Right cardiac atrium (tissue), 5 donors: ENCODE results near the gene ADGRE2. TPM values are rescaled to one million over a fixed set of nuclear protein-coding genes. Genes with fewer than 3 reads are reported as not detected.
"Not testable (repeated sequence)": the region's sequence is repeated elsewhere in the genome, so short reads cannot be mapped to it uniquely, and the experiment has no call there.

Source experiments
- ATAC-seq, 2 donors: fragments of 200-7000 bp; cut with Tn5 transposase; one replicate each; pipeline versions ENCODE4 v1.8.0 to v1.9.1; 2020; ENCODE audit warnings: moderate library complexity in 2 of 2, mild to moderate bottlenecking in 1 of 2
- DNase-seq, 3 donors: peaks; one replicate each; pipeline ENCODE4 v3.0.0-alpha.2; 2020
- H3K27ac ChIP-seq: one replicate; pipeline ENCODE4 v1.5.1; 2013; ENCODE audit warnings: mild to moderate bottlenecking, low read length, control low read depth, moderate library complexity
- H3K27me3 ChIP-seq: one replicate; pipeline ENCODE4 v1.6.1; 2013; ENCODE audit not compliant: control insufficient read depth, insufficient read depth
- H3K4me1 ChIP-seq: one replicate; pipeline ENCODE4 v1.6.1; 2013; ENCODE audit warnings: low read length; ENCODE audit not compliant: control insufficient read depth, insufficient read depth
- H3K4me3 ChIP-seq: one replicate; pipeline ENCODE4 v1.5.1; 2013; ENCODE audit warnings: low read length, control low read depth
- H3K9me3 ChIP-seq: one replicate; pipeline ENCODE4 v1.6.1; 2013; ENCODE audit warnings: low read length; ENCODE audit not compliant: control insufficient read depth
- WGBS: extraction: QIAGEN DNeasy Blood & Tissue Kit; methylation state at CpG from one replicate; pipeline ENCODE4 v1.1.7; 2013; 5-methylcytosine and 5-hydroxymethylcytosine counted together
- intact Hi-C, 4 donors: fragments of 100-400 bp; cut with DNase I; formaldehyde crosslinking; loops; one replicate each; pipeline versions ENCODE4 v1.11.0 to v1.14.0; 2022 to 2023
- polyA plus RNA-seq: library from polyadenylated mRNA; stranded (reverse); fragments of 200-250 nt; gene quantifications from one replicate; pipeline ENCODE4 v1.2.3, GENCODE V29; 2013
- total RNA-seq, 4 donors: library from RNA; stranded (reverse); fragmentation: NEBNext Ultra II Directional; extraction: Animal tissue kit (Norgen Biotek cat#: 25700); gene quantifications; one replicate each; pipeline ENCODE4 v1.2.1, GENCODE V29; 2021
- donor health status: healthy with polysubstance abuse.
- donor health status: DM: no; HTN: yes; CAD: no.
- donor health status: DM: no; HTN: no; CAD: no.
- donor health status: DM: no; HTN: yes; CAD: no; lungs with severe emphysema.
- donor health status: DM: yes; HTN: yes; CAD: no.

The ADGRE2 gene
- total and polyA plus RNA-seq, 5 donors, result 0.25 to 1.4 (median 0.86) TPM

DNA sequence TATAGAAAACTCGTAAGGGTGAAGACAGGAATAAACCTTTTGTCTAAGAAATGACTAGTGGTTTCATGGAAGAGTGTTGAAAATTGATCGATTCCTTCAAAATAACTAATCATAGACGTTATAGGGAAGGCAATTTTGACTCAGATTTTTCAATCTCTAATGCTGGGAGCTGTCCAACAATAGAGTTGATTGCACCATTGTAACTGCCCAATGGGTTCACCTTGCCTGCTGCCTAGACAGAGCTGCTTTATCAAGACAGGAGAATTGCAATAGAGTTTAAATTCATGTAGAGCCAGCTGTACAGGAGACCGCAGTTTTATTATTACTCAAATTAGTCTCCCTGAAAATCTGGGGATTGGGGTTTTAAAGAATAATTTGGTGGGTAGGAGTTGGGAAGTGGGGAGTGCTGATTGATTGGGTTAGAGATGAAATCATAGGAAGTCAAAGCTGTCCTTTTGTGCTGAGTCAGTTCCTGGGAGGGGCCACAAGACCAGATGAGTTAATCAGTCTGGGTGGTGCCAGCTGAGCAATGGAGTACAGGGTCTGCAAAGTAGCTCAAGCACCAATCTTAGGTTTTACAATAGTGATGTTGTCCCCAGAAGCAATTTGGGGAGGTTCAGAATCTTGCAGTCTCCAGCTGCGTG, 16.8 kb upstream of the ADGRE2 start:
- H3K4me3 ChIP-seq, result no peak overlapping the region
- WGBS, result 80% methylated on average over 5 of the region's 5 CpGs
- intact Hi-C loops, result no loop called here
- H3K4me1 ChIP-seq, result no peaks in the 10 kb centered on the region
- H3K27ac ChIP-seq, result no peak overlapping the region
- no peaks in the 10 kb centered on the region for H3K27me3 ChIP-seq
- ATAC-seq, result no peak
- no peak for DNase-seq
- H3K9me3 ChIP-seq, result no peaks in the 10 kb centered on the region

DNA sequence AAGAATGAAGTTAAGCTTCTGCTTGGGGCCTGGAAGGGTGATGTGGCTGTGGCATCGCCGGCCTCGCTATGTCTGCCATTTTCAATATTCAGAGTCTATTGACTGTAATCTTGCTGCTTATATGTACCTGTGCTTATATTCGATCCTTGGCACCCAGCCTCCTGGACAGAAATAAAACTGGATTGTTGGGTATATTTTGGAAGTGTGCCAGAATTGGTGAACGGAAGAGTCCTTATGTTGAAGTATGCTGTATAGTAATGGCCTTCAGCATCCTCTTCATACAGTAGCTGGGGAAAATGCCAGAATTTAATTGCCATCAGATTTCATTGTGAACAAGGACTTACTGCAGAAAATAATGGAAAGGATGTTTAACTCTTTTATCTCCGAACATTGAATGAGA, 13.9 kb upstream of the ADGRE2 start:
- H3K9me3 ChIP-seq, DNase-seq, H3K4me1 ChIP-seq, H3K27ac ChIP-seq, H3K4me3 ChIP-seq, H3K27me3 ChIP-seq, ATAC-seq, intact Hi-C loops: not testable (repeated sequence)
- 80% methylated on average over 6 of the region's 6 CpGs for WGBS

DNA sequence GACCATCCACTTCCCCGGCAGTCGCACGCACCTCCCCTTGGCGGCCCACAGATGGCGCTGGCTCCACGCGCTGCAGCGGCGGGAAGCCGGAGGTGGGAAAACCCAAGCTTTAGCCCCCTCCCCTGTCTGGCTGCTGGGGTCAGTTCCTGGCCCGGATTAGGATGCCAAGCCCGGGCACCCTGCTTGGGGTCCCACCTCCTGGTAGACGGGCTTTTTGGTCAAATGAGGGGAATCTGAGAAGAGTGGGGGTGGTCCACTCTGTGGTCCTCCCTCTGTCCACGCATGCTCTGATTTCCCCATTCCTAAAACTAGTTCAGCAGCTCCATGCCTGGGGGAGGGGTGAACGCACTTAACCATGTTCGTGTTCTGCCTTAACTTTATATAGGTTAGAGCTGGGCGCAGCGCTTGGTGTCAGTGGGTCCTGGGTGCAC, 8.1 kb upstream of the ADGRE2 start:
- ATAC-seq, result peak; percentile 24 to 26
- H3K27ac ChIP-seq, result no peak overlapping the region
- WGBS, result 16% methylated on average over 18 of the region's 18 CpGs

DNA sequence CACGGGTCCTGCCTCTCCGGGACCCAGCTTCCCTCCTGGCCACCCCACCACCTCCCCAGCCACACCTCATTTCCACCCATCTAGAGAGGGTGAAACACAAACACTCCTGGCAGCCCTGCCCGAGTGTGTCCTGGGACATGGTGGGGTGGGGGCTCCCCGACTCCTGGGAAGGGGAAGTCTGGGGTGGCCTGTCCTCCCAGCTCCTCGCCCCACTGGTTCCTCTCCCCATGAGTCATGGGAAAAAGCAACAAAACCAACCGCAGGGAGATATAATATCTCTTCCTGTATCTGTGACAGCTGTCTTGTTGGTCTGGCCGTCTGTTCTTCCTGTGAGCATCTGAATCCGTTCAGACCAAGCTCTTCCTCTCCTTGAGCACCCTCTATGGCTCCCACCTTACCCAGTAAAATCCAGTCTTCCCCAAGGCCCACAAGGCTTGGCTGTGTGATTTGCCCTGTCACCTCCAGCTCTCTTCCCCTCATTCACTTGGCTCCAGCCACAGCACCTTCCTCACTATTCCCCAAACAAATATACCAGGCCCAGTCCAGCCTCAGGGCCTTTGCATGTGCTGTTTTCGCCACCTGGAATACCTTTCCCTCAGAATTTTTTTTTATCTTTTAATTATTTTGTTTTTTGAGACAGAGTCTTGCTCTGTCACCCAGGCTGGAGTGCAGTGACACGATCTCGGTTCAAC, 6.9 kb upstream of the ADGRE2 start:
- intact Hi-C loops, H3K27ac ChIP-seq, H3K4me3 ChIP-seq, H3K4me1 ChIP-seq, H3K27me3 ChIP-seq, H3K9me3 ChIP-seq: not testable (repeated sequence)
- WGBS, result 54% methylated on average over 9 of the region's 11 CpGs
- ATAC-seq (peak; percentile 80 to 83), DNase-seq (peak; percentile 38 to 72 (median 65))

More for the DNA sequence above, 8.1 kb upstream of the ADGRE2 start:
- Histone ChIP-seq H3K4me1 (no peaks in the 10 kb centered on the region), H3K9me3 (no peaks in the 10 kb centered on the region), H3K27me3 (no peaks in the 10 kb centered on the region), H3K4me3 (no peak overlapping the region)
- DNase-seq, result no peak
- intact Hi-C loops, result no loop called here

GRCh38 chr19:14784730-14785101, 6.4 kb upstream of the ADGRE2 start:
- peak; percentile 79 to 86 for ATAC-seq

GRCh38 chr19:14783410-14783998, 5.1 kb upstream of the ADGRE2 start:
- DNase-seq, intact Hi-C loops, H3K4me1 ChIP-seq, H3K4me3 ChIP-seq, H3K27me3 ChIP-seq, H3K27ac ChIP-seq, H3K9me3 ChIP-seq: not testable (repeated sequence)
- WGBS, result 60% methylated on average over 8 of the region's 8 CpGs
- peak in 1 of 2 donors; percentile 26 for ATAC-seq

More at GRCh38 chr19:14784730-14785101, 6.4 kb upstream of the ADGRE2 start:
- H3K4me1 ChIP-seq, H3K4me3 ChIP-seq, H3K9me3 ChIP-seq, intact Hi-C loops, H3K27me3 ChIP-seq, H3K27ac ChIP-seq: not testable (repeated sequence)
- WGBS, result 49% methylated on average over 9 of the region's 10 CpGs
- DNase-seq, result peak; percentile 70 to 80 (median 79)

- no peaks in the 10 kb centered on the region for H3K27me3 ChIP-seq
- no peaks in the 10 kb centered on the region for H3K4me1 ChIP-seq
- H3K27ac ChIP-seq, result no peak overlapping the region
- no peak for ATAC-seq
- 86% methylated on average over 16 of the region's 16 CpGs for WGBS
- intact Hi-C loops, result no loop called here
- H3K9me3 ChIP-seq, result no peaks in the 10 kb centered on the region
- H3K4me3 ChIP-seq, result no peak overlapping the region
- DNase-seq, result no peak
These were observed 4.5 kb upstream of the ADGRE2 start for GRCh38 chr19:14782626-14783409.

- H3K27ac ChIP-seq, ATAC-seq, H3K27me3 ChIP-seq: not testable (repeated sequence)
These were observed 3.6 kb upstream of the ADGRE2 start for GRCh38 chr19:14781713-14782536.

DNA sequence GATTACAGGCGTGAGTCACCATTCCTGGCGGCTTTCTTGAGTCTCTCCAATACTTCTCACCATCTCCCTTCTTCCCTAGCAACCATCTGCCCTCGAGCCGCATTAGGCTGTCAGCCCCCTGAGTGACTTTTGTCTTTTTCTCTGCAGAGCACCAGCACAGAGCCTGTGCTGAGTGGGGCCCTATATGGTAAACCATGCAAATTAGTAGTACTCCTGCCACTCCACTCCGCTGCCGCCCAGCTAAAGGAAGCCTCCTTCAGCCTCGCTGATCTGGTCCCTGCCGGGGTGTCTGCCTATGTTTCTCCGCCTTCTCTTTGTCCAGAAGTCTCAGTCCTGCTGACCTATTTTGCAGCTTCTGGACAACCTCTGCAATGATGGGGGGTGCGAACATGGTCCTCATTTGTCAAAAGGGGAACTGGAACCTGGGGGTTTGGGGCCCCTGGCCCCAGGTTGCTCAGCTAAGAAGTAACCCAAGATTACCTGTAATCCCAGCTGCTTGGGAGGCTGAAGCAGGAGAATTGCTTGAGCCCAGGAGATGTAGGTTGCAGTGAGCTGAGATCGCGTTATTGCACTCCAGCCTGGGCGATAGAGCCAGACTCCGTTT, 2.4 kb upstream of the ADGRE2 start:
- 81% methylated on average over 14 of the region's 14 CpGs for WGBS
- H3K9me3 ChIP-seq, H3K27ac ChIP-seq, H3K4me1 ChIP-seq, DNase-seq, H3K4me3 ChIP-seq, H3K27me3 ChIP-seq, ATAC-seq, intact Hi-C loops: not testable (repeated sequence)

More at GRCh38 chr19:14781713-14782536, 3.6 kb upstream of the ADGRE2 start:
- 91% methylated on average over 17 of the region's 17 CpGs for WGBS
- H3K4me3 ChIP-seq, intact Hi-C loops, H3K9me3 ChIP-seq, DNase-seq, H3K4me1 ChIP-seq: not testable (repeated sequence)

- Histone ChIP-seq H3K4me1 (no peaks in the 10 kb centered on the region), H3K9me3 (no peaks in the 10 kb centered on the region), H3K27me3 (no peaks in the 10 kb centered on the region), H3K27ac (no peak overlapping the region), H3K4me3 (no peak overlapping the region)
- intact Hi-C loops, result no loop called here
- WGBS, result 46% methylated on average over 5 of the region's 5 CpGs
- ATAC-seq (no peak), DNase-seq (no peak)
These were observed 791 bp upstream of the ADGRE2 start for GRCh38 chr19:14779151-14779550.
